HG02840 (cell line): Measurements from ENCODE around the gene ARHGAP28.

ENCODE experiments used
- ATAC-seq: cut with Tn5 transposase; IDR thresholded peaks from one replicate; pipeline ENCODE4 v1.9.1; 2021; ENCODE audit warnings: mild to moderate bottlenecking, moderate library complexity, moderate number of reproducible peaks; ENCODE audit not compliant: unreplicated experiment, low FRiP score

ARHGAP28 gene

DNA sequence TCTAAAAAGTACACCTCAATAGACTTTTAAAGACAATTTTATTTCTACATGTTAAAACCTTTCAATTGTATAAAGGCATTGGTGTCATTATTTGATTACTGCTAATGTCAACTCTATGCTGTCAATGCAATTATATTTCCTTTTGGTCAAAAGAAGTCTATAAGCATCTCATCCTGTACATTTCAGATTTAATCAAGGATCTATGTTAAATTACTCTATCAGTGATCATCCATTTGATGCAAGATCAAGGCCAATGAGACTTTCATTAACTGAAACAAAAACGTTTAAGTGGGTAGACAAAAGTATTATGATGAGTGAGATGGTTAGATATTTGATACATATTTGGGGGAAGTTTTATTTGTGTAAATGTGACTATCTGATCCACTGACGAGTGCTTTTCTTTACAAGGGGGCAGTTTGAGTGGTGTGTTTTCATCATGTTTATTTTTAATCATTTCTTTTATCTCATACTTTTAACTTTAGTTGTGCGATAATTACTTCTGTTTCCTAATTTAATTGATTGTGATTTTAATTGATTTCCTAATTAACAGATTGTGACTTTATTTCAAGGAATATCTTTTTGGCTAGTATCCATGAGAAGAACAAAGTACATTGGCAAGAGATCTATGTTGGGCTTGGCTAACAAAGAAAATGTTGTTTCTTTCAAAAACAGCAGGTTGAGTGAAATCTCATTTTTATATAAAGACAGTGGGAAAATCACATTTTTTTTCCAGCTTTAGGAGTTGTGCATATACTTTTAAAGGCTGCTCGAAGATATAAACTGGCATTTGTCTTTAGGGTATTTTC lies 1.1 kb downstream of the ARHGAP28 start:
- no peak for ATAC-seq

DNA sequence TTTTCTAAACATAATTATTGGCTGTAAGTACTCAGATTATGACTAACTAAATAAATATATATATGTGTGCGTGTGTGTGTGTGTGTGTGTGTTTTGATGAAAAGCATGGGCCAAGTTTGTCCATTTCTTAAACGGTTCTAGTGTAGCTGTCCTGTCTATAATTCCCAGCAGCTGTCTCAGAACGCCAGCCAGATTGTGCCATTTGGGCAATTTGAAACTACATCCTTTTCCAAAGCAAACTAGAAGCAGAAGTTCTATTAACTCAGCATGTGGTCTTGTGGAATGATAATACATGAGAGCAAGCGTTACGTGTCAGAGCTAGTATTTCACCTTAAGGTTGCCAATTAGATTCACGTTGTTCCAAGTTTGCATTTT lies 1.7 kb downstream of the ARHGAP28 start:
- ATAC-seq = no peak

DNA sequence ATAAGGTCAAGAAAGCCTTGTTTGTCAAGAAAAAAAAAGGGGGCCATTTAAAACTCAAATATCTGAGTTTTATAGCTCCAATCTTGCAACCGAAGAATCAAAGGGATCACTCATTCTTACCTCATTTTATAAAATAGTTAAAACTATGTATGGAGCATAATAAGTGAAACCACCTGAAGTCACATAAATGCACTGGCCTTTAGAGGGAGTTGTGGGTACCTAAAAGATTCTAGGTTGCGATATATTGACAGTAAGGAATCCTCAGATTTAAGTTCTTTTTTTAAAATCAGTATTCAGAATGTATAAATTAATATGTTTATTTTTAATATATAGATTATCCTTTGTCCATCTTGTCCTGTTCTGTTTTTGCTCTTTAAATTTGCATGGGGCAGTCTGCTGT lies 3.4 kb downstream of the ARHGAP28 start:
- no peak for ATAC-seq

DNA sequence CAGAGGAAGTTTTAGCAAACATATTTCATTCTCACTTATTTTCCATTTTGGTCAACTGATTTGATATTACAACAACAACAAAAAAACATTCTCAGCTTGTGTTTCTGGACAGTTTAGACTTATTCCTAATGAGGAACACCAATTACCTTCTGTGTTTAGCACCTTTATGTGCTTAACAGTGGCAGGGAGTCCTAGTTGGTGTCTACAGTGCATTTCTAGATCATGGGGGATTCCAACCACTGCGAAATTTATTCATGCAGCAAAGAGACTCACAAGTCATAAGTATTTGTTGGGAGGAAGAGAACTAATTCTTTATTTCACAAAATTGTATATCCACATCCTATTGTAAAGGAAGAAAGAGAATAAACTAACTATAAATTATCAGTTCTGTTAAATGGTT lies 4.2 kb downstream of the ARHGAP28 start:
- ATAC-seq = no peak

DNA sequence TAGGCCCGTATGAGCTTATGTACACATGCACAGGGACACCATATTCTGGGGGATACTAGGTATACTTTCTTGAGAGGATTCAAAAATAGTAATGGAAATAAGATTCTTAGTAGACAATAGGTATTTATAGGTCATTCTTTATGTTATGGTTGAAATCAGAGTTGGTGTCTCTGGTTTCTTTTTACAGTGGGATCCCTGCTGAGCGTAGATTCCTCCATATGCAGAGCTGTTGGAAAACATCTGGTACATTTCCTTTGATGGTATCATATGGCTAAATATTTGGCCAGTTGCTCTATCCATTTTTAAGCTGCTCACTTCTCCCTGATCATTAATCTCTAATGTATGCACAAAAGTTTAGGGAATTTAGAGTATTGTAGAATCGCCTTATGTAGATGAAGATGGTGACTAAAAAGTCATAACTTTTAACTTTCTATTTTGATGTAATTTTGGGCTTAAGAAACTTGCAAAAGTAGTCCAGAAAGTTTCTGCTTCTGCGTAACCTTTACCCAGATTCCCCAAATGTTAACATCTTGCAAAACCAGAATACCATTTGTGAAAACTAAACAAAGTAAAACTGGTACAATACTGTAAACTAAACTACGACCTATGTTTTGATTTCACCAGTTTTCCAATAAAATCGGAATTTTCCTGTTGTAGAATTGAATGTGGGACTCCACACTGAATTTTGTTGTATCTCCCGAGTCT lies 5.4 kb downstream of the ARHGAP28 start:
- no peak for ATAC-seq

DNA sequence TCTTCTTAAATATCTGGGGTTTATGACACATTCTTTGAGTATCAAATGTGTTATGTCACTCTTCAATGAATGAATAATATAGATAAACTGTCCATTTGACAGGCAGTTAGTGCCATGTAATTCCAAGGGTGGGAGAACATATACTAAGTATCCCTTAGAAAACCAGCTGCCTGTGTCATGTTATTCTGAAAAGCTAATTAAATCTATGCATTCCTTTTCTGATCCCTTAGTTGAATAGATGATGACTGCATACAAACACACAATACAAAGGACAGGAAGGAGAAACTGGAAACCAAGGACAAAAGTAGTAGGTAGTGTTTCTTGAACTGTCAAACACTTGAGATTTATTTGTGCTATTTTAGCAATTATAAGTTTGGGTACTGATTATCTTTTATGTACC lies 8.3 kb downstream of the ARHGAP28 start:
- no peak for ATAC-seq

DNA sequence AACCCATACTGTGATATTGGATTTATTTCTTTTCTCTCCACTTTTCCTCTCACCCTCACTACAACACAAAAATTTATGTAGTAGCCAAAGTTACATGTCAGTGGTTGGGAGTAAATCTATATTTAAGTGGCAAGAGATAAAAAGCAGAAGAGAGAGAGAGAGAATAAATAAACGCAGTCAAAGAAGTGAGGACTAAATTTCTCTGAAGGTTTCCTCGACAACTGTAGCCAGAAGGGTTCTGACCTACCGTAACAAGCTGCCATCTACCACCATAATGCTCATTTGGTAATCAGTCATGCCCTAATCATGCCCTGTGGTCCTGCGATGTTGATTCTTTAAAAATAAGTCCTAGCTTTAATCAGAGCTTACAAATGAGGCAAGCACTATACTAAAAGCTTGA lies 9.1 kb downstream of the ARHGAP28 start:
- no peak for ATAC-seq

DNA sequence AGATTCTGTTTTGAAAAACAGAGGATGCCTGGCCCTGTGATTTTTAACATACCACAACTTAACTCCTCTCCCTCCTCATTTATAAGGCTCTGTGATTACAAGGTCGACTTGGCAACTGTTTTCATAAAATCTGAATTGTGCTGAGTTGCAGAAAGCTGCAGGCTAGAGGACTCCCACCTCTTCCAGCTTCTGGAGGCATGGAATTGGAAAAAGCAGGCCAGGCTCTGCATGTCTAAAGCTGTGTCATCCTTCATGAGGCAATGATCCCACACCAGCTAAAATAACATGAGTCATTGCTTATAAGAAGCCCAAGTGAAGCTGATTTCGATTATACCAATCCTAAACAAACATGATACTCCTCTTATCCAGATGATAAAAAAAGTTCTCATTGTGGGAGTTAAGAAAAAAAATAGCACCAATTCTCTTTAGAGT lies 11.7 kb downstream of the ARHGAP28 start:
- ATAC-seq = no peak

DNA sequence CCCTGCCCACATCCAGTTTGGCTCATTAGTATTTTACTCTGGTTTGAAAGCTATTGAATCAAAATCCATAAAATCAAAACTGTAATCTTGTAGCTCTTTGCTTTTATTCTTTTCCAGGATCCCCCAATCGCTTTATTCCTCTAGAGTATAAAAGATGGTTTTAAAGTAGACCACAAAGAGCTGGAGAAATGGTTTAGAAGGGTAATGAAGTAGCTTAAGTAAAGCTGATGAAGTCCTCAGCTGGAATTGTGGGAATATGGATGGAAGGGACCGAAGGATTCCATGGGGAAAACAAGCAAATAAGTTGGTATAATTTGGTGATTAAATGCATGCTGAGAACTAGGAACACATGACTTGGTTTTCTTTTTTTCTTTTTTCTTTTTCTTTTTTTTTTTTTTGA lies 12.3 kb downstream of the ARHGAP28 start:
- ATAC-seq = no peak

DNA sequence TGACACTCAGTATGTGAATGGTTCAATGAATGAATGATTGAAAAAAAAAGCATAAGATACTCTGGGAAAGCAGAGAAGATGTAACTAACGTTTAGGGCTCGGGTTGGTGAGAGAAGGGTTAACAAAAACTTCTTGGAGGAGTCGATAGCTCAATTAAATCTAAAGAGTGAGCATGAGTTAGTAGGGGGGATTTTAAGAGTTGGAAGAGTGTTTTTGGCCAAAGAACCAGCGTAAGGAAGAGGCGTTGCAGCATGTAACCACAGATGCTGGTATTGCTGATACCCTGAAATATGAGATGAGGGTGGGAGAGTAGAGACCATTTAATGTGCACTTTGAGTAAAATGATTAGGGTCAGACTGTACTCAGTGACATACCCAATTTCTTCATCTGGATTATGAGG lies 14.5 kb downstream of the ARHGAP28 start:
- no peak for ATAC-seq

DNA sequence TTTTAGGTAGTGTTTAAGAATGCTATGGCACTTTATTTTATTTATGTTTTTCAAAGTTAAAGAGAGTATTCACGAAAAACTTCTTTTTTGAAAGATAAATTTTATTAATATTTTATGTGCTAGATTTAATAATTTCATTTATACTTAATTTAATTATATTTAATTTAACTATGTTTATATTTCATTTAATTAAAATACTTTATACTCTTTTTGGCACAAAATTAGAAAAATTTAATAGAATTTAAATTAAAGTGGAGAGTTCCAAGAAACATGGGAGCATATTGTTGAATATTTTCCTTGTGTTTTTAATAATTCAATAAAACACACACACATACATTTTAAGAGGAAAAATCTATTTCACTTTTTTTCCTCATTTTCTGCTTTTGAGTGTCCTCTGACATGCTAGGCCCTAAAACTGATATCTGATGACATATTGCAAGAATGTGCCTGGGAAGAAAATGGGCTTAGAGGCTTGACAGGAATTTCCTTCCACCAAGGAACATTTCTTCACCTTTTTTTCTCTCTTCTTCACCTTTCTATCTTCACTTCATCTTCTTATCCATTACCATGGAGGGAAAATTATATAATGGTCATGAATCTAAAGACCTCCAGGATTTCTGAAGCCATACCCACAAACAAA lies 15.4 kb downstream of the ARHGAP28 start:
- ATAC-seq = no peak

DNA sequence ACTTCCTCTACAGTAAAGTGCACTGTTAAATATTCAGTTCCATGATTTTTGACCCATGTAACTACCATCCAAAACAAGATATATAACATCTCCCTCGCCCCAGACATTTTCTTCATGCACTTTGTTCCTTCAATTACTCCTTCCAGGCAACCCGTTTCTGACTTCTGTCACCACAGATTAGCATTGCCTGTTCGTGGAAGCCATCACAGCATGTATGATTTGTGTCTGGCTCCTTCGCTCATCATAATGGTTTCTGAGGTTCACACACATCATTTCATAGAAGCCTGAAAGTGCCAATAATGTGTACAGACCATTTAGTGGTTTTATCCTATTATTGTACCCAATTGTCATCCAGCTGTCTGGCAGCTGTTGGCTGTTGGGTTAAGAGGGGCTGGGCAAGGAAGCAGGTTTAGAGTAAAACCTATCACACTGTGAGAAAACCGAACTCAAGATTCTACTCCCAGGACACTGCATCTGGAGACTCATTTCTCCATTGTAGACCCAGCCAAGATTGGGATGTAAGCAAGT lies 16.1 kb downstream of the ARHGAP28 start:
- ATAC-seq = no peak

DNA sequence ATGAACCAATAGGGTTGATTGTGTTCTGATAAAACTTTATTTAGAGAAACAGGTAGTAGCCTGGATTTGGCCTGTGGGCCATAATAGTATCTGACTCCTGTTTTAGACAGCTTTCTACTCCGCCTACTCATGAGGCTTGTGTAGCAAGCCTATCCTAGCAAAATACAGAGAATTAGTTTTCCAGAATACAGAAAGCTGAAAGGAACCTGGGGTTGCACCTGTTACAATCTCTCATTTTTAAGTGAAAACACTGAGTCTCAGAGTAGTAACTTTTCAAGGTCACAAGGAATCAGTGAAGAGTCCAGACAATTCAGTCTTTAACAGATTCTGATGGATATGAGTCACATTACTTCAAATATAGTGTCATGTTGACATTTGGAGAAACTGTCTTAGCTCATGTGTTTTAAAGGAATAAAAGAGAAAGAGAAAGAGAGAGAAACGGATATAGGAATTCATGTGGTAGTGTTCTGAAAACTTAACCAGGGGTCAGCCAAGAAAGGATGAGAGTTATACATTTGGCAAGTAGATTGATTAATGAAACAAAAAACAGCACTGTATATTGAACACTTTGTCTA lies 17.0 kb downstream of the ARHGAP28 start:
- no peak for ATAC-seq

DNA sequence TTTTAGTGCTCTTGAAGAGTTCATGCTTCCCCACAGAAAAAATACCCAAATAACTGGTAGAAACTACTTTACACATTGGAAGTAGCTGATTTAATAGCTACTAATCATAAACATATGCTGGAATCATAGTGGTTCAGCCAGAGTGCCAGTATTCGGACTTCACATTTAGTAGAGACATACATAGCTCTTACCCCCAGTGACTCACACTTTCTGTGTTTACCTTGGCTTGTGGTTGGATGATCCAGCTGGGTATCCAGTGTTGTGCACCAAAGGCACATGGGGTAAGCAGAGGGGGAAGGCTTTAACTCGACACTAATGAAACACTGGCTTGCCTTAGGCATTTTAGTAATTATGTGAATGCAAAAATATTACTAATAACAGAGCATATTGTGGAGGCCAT lies 18.1 kb downstream of the ARHGAP28 start:
- no peak for ATAC-seq

DNA sequence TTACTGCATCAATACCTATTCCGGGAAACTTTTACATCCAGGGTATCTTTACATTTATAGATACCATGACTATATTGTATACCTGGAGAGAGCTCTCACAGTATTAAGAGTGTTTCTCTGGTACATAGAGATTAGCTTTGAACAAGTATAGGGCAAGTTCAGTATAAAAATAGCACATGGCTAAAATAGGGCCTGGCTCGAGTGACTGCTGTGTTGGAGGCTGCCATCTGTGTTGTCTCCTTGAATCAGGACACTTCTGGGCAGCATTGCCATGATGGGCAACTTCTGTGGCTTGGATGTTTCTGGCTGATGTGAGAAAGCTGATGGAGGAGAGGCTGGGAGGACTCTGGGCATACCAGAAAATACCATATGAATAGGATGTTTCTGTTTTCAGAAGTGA lies 18.7 kb downstream of the ARHGAP28 start:
- no peak for ATAC-seq

DNA sequence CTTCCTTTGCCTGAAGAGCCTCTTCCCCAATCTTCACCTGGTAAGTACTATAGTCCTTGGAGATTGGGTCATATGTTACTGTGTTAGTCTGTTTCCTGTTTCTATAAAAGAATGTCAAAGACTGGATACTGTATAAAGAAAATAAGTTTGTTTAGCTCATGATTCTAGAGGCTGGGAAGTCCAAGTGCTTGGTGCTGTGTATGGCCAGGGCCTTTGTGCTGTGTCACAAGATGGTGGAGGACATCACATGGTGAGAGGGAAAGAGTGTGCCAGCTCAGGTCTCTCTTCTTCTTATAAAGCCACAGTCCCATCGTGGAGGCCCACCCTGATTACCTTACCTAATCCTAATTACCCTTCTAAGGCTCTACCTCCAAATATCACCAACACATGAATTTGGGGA lies 20.9 kb downstream of the ARHGAP28 start:
- no peak for ATAC-seq

DNA sequence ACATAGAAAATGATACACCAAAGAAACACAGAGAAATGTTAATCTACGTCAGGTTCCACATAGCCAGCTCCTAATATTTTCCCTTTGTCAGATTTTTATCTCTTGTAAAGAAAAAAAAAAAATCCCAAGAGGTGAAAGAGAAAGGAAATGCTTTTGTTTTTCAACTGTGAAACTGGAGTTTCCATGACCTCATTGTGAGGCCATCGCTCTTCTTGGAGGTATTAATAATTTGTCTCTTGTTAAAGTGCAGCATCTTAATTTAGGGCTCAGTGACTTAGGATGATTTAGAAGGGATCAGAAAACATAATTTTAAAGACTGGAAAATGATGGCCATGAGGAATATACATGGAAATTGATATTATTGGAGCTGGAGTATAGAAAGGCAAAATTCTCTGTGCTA lies 21.7 kb downstream of the ARHGAP28 start:
- no peak for ATAC-seq

DNA sequence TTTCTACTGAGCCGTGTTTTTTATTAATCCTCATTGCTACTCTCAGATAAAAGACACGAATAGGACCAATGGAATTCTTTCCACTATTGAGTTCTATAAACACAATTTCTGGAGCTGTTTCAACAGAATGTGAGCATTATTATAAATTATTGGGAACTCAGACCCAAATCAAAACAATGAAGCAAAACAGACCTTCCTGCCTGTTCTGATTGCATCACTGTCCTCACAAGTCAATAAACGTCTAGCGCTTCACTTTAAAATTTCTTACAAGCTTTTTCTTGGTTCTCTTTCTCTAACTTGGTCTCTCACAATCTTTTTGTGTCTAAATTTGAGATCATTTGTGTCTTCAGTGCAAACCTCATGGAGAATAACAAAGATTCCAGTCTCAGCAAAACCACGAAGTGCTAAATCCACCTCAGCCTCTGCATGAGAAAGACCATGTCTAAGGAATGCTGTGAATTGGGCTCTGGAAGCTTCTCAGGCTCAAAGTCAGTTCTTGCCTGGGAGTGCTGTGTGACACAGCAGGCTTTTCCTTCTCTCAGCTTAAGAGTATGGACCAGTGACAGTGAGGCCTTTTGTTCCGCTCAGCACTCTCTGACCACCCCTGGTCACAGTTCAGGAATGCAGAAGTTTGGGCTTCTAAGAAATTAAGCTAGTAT lies 22.8 kb downstream of the ARHGAP28 start:
- no peak for ATAC-seq

DNA sequence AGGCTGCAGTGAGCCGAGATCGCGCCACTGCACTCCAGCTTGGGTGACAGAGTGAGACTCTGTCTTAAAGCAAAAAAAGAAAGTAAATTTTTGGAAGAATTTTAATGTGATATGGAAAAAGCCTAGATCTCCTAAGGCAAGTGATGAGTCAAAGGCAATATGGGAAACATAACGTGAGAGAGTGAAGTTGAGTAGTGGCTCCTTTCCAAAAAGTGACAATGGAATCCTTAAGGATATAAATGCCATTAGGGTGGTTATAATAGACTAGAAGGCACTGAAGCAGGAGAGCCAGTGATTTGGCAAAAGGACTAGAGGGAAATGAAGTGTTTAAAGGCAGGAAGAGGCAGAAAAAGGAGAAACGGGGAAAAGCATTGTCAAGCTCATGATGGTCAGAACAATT lies 25.6 kb downstream of the ARHGAP28 start:
- ATAC-seq = no peak

DNA sequence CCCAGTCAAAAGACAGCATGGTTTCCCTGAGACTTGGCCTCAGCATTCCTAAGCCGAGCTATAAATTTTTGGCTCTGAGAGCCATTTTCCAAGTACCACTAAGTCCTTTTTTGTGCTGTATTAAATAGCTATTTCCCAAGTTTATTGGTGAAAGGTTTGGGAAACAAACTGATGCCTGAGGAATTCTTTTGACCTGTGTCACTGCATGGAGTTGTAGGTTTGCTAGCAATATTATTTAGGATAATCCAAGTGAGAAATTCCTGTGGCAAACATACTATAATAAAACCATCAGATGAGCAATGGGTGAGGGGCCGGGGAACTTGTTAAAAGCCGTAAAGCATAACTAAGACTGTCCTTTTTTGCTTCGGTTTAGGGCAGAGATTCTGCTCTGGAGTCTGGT lies 28.4 kb downstream of the ARHGAP28 start:
- ATAC-seq = no peak

DNA sequence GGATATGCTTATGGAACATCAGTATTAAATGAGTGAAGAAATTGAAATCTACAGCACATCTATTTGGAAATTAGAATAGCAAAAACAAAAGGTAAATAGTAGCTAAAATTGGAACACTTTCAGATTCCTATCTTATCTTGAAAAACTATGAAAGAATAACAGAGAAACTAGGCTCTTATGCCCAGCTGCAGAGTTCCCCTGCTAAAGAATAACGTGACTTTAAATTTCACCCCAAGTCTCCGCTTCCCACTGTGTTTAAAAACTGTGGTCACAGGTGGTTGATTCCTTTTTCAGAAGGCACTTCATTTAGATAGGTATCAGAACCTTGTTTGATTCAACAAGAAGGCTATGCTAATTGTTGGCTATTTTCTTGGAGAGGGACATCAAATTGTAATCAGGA lies 30.1 kb downstream of the ARHGAP28 start:
- ATAC-seq = no peak
